ENCODE data around the gene TMEM108.

The TMEM108 gene

DNA sequence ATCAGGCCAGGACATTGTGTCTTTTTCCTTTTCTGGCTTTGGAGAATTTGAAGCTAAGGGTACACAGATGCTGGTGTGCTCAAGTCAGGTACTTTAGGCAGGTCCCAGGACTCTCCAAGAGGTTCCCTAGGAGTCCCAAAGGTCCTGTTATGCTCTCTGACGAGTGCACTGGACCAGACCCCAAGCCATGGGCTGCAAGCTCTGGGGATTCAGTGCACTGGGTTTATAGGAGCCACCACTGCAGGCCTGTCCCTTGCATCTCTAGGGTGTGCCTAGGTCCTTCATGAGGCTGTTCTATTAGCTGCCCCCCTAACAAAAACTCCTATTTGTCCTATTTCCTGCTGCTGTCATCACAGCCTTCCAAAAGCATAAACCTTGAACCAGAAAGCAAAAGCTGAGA is 329.8 kb downstream of the TMEM108 start:
- DNase-seq: no peak

- no peak for DNase-seq
These were observed 330.3 kb downstream of the TMEM108 start for GRCh38 chr3:133368371-133369067.

GRCh38 chr3:133369068-133369440 is 330.9 kb downstream of the TMEM108 start:
- no peak for DNase-seq

DNA sequence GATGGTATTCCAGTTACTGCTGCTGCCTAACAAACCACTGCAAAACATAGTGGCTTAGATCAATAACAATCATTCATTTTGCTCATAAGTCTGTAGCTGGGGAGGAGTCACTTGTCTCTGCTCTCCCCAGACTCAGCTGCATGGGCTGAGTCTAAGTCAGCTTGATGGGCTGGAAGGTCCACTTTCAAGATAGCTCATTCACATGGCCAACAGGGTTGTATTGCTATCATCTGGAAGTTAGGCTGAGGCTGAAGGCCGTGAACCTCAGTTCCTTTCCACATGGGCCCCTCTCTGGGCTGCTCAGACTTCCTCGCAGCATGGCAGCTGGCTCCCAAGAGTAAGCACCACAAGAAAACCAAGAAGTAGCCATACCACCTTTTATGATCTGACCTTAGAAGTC is 333.0 kb downstream of the TMEM108 start:
- DNase-seq: no peak

- DNase-seq: no peak
These were observed 333.5 kb downstream of the TMEM108 start for GRCh38 chr3:133371676-133372075.

- DNase-seq: no peak
These were observed 336.7 kb downstream of the TMEM108 start for GRCh38 chr3:133374708-133375402.

GRCh38 chr3:133375403-133375745 is 337.2 kb downstream of the TMEM108 start:
- no peak for DNase-seq

DNA sequence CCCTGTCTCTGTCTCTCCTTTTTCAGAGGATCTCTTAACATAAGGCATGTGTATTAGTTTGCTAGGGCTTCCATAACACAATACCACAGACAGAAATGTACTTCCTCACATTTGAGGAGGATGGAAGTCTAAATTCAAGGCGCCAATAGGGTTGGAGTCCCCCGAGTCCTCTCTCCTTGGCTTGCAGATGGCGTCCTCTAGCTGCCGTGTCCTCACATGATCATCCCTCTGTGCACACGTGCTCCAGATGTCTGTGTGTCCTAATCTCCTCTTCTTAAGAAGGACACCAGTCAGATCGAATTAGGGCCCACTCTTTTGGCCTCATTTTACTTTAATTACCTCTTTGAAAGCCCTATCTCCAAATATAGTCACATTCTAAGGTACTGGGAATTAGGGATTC is 338.6 kb downstream of the TMEM108 start:
- no peak for DNase-seq

DNA sequence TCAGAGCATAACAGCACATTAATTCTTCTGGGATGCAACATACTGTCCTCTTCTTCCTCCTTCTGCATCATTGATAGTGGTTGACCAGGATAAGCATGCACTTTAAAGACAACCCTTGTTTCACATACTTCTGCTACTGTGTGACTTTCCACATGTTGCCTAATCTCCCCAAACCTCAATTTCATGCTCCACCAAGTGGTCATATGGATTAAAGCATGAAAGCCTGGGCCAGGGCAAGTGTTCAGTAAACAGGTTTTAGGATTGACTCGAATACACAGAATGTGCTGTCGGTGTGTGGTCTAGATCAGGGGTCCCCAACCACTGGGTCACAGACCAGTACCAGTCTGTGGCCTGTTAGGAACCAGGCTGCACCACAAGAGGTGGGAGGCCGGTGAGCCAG is 339.2 kb downstream of the TMEM108 start:
- no peak for DNase-seq

DNA sequence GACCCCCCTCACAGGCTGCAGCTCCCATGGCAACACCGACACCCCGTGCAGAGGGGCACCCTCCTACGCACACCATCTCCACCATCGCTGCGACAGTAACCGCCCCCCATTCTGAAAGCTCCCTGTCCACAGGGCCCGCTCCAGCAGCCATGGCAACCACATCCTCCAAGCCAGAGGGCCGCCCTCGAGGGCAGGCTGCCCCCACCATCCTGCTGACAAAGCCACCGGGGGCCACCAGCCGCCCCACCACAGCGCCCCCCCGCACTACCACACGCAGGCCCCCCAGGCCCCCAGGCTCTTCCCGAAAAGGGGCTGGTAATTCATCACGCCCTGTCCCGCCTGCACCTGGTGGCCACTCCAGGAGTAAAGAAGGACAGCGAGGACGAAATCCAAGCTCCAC is 341.7 kb downstream of the TMEM108 start:
- DNase-seq: no peak

- no peak for DNase-seq
These were observed 342.5 kb downstream of the TMEM108 start for GRCh38 chr3:133380481-133381225.

GRCh38 chr3:133381346-133382109 is 343.3 kb downstream of the TMEM108 start:
- no peak for DNase-seq

- DNase-seq: no peak
These were observed 345.0 kb downstream of the TMEM108 start for GRCh38 chr3:133383175-133383574.

GRCh38 chr3:133383741-133384140 is 345.6 kb downstream of the TMEM108 start:
- DNase-seq: no peak

GRCh38 chr3:133384331-133385027 is 346.3 kb downstream of the TMEM108 start:
- DNase-seq: peak in 1 of 2 donors; percentile 11

GRCh38 chr3:133386876-133387275 is 348.7 kb downstream of the TMEM108 start:
- no peak for DNase-seq

- DNase-seq: no peak
These were observed 349.1 kb downstream of the TMEM108 start for GRCh38 chr3:133387341-133387740.

DNA sequence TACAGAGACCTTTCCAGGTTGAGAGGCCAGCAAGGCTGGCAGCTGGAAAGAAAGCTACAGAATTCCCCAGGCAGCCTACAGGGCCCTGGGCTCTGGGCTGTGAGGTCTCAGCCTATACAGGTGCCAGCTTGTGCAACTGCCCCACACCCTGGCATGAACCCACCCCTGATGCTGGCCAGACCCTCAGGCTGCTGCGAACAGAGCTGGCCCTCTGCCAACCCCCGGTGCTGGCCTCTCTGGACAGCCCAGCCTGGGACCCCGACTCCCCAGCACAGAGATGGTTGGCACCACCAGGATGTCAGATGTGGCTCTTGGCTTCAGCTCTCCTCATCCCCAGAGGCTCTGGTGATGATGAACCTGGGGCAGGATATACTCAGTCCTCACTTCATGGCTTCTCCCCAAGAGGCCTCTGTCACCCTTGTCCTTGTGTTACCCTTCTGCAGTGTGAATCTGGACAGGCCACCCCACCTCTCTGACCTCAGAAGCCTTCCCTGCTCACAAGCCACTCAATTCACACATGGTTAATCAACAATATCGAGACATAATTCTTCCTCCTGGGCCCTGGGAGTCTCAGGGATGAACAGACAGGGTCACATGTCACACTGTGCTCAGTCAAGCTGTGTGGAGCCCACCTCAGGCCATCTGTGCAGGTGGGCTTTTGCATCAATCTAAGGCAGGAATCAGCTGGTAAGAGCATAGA is 350.7 kb downstream of the TMEM108 start:
- no peak for DNase-seq

DNA sequence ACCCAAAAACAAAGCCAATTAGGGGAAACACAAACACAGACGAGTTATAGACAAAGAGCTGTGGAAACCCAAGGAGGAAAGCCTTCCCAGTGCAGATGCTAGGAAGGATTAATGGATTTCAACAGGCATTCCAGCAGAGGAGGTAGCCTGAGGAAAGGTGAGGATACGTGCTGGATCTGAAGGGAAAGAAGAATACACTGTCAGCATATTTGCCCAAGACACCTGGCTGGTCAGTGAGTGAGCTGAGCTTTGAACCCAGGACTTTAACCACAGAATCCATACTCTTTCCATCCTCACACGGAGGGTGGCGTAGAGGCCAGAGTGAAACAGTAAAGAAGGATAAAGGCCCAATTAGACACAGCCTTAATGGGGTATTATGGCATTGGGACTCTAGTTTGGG is 352.5 kb downstream of the TMEM108 start:
- no peak for DNase-seq

DNA sequence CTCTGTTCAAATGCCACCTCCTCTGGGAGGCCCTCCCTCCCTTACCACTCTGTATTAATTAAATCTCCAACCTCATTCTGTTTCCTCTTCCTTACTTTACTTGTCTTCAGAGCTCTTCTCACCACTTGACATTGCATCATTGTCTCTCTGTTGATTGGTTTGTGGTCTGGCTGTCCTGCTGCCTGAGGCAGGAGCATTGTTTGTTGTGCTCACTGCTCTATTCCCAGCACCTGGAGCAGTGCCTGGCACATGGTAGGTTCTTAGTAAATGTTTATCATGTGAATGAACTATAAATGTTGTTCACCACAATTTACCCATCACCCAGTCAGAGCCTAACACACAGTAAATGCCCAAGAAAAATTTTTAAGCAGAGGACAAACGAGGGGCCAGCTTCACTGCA is 355.0 kb downstream of the TMEM108 start:
- DNase-seq: no peak

DNA sequence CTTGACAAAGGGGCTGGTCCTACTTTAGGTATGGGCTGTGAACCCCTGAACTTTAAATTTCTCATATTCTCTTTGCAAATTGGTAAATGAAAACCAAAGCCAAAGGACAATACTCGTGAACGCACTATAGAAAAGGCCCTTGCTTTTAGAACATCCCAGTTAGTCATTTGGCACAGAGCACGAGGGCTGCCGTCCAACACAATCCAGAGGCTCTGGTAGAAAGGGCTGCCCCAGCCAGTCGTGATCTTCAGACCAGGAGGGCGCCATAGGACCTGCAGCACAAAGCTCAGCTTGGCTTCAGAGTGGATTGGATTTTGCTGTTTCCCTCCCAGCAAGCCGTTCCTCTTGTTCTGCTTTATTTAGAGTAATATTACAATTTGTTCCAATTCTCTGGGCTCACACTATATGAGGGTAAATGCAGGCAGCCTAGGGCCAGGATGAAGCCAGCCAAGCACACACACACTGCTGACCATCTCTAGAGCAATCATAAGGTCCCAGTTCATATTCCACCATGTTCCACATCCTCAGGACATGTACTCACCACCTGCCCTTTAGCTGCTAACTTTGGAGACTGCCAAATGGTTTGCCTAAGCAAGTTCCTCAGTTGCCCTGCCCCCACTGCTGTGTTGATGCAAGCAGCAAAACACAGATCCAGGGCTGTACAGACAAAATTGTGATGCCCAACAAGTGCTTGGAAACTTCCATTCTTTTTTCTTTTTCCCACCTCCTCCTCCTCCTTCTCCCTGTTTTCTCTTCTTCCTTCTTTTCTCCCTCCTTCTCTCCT is 355.7 kb downstream of the TMEM108 start:
- DNase-seq: no peak

Data from CD4-positive, alpha-beta T cell treated with Interleukin-1 beta for 1 hour (primary cell).